ENCODE measurements around the gene SHB.

DNA sequence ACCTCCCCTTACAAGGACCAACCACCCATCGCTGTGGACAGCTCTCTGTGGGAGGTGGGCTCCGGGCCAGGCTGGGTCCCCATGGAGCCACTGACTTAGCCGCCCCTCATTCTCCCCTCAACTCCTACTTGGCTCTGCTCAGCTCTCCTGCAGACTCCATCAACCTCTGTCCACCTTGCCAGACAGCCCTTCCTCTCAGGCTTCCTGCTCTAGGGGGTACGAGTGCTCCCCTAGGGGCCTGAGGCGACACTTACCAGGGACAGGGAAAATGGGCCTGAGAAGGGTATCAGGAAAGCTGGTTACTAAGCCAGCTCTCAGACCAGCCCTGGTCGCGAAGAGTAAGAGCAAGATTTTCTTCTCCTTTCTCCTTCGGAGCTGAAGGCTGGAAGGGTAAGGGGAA, 43.9 kb downstream of the SHB start:
- TF ChIP-seq, protein P1, sequence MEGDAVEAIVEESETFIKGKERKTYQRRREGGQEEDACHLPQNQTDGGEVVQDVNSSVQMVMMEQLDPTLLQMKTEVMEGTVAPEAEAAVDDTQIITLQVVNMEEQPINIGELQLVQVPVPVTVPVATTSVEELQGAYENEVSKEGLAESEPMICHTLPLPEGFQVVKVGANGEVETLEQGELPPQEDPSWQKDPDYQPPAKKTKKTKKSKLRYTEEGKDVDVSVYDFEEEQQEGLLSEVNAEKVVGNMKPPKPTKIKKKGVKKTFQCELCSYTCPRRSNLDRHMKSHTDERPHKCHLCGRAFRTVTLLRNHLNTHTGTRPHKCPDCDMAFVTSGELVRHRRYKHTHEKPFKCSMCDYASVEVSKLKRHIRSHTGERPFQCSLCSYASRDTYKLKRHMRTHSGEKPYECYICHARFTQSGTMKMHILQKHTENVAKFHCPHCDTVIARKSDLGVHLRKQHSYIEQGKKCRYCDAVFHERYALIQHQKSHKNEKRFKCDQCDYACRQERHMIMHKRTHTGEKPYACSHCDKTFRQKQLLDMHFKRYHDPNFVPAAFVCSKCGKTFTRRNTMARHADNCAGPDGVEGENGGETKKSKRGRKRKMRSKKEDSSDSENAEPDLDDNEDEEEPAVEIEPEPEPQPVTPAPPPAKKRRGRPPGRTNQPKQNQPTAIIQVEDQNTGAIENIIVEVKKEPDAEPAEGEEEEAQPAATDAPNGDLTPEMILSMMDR (IDR thresholded peaks at IDR 0.05; ENCODE audit: low read length), result no peak
- TF ChIP-seq EZH2 (IDR thresholded peaks at IDR 0.05; ENCODE audit: borderline replicate concordance, low read length), result no peak

All from OCI-LY1 (cell line).